ENCODE measurements around the gene LENG8. TPM values are rescaled to one million over a fixed set of nuclear protein-coding genes. Genes with fewer than 3 reads are reported as not detected.

LENG8 gene
- total and polyA plus RNA-seq, 2 of the 13 experiments (the other 11 are each of a cell fraction or from before 2014, with no cell fraction given) = 14.3 to 41.9 TPM

- peak; percentile 96 for DNase-seq (ENCODE audit: low spot score)
- H3K4me2 ChIP-seq (ENCODE audit: low read depth, low read length) = peak overlapping the region; percentile 94
- H3K79me2 ChIP-seq (ENCODE audit: insufficient read depth, low read length) = peaks cover 10% of the 10 kb centered on the region
- ChIA-PET CTCF (ENCODE audit: low intra/inter-chr PET ratio, low total read pairs) (no interaction called here), POLR2A (interaction anchor here (0.9 to 3.5 kb wide), 9 partner anchors 9 to 327 kb away, joined by 3 to 67 read pairs (median 10); partner anchors contain the start of genes CDC42EP5, CNOT3, LENG8 and MBOAT7)
- peaks cover 21% of the 10 kb centered on the region for H3K4me1 ChIP-seq (ENCODE audit: insufficient read depth, low read length)
- in situ Hi-C loops (cut with HindIII; ENCODE audit: extremely low pct_ligation_motif_present, low pct_unique_long_range_greater_than_20kb) = no loop called here
- no peak for FAIRE-seq
- intact Hi-C loops (cut with micrococcal nuclease; ENCODE audit: unreplicated experiment) = no loop called here
- peak overlapping the region; percentile 96 for H3K27ac ChIP-seq (ENCODE audit: extremely low read length, insufficient read depth, low read length)
- peaks cover under 1% of the 10 kb centered on the region; the same call in 1 of the 2 replicates for H4K20me1 ChIP-seq (ENCODE audit: insufficient read depth, low read length)
- no TSS peak for BruUV-seq (replicated peaks)
- H3K4me3 ChIP-seq (replicated peaks in 1 of 3; ENCODE audit: insufficient read depth in 1 of 3, low read depth in 2 of 3, low read length in 3 of 3) = peak overlapping the region; percentile 72 to 80 (median 77)
- no peak overlapping the region for H2AFZ ChIP-seq (ENCODE audit: low read length)
- H3K36me3 ChIP-seq (replicated peaks in 1 of 2; ENCODE audit: control insufficient read depth in 1 of 2, insufficient read depth in 2 of 2, low read length in 2 of 2) = peaks cover 7 to 16% of the 10 kb centered on the region in 2 experiments; a peak in 3 of 5 replicates
- H3K9ac ChIP-seq (ENCODE audit: insufficient read depth, low read depth, low read length) = peak overlapping the region; percentile 80
- no peaks in the 10 kb centered on the region for H3K9me3 ChIP-seq (ENCODE audit: low read length)
- WGBS (ENCODE audit: low lambda C conversion rate) = 2% methylated on average over 21 of the region's 26 CpGs
- no peaks in the 10 kb centered on the region for H3K27me3 ChIP-seq (ENCODE audit: control insufficient read depth in 1 of 2, insufficient read depth in 2 of 2, low read length in 2 of 2)
- ATAC-seq = peak; percentile 66
- no peak for TF ChIP-seq SOX13 (IDR thresholded peaks at IDR 0.05)
- no peak for TF ChIP-seq SOX13 (CRISPR knock-in tag; conservative IDR thresholded peaks at IDR 0.05 in 1 of 2, IDR thresholded peaks at IDR 0.05 in 1 of 2)
- TF ChIP-seq MIER3 (CRISPR knock-in tag; IDR thresholded peaks at IDR 0.05; ENCODE audit: borderline replicate concordance) = no peak
- no peak for TF ChIP-seq ZNF382 (CRISPR knock-in tag; IDR thresholded peaks at IDR 0.05; ENCODE audit: borderline replicate concordance)
- TF ChIP-seq, protein P1, sequence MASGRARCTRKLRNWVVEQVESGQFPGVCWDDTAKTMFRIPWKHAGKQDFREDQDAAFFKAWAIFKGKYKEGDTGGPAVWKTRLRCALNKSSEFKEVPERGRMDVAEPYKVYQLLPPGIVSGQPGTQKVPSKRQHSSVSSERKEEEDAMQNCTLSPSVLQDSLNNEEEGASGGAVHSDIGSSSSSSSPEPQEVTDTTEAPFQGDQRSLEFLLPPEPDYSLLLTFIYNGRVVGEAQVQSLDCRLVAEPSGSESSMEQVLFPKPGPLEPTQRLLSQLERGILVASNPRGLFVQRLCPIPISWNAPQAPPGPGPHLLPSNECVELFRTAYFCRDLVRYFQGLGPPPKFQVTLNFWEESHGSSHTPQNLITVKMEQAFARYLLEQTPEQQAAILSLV (CRISPR knock-in tag; IDR thresholded peaks at IDR 0.05; ENCODE audit: borderline replicate concordance) = no peak
- no peak for TF ChIP-seq NFATC3 (CRISPR knock-in tag; IDR thresholded peaks at IDR 0.05)
- TF ChIP-seq ZNF367 (CRISPR knock-in tag; IDR thresholded peaks at IDR 0.05; ENCODE audit: borderline replicate concordance) = no peak
- TF ChIP-seq RBM39 (IDR thresholded peaks at IDR 0.05; ENCODE audit: low read depth, low read length, poor library complexity, severe bottlenecking) = no peak
- TF ChIP-seq SRSF1 (optimal IDR thresholded peaks at IDR 0.05; ENCODE audit: low read depth, low read length) = peak; percentile 78
- no peak for TF ChIP-seq ZZZ3 (CRISPR knock-in tag; IDR thresholded peaks at IDR 0.05; ENCODE audit: borderline replicate concordance)
- TF ChIP-seq ZNF816 (CRISPR knock-in tag; IDR thresholded peaks at IDR 0.05; ENCODE audit: borderline replicate concordance) = no peak
- TF ChIP-seq GPN1 (CRISPR knock-in tag; IDR thresholded peaks at IDR 0.05; ENCODE audit: borderline replicate concordance) = no peak
- TF ChIP-seq ZNF781 (CRISPR knock-in tag; IDR thresholded peaks at IDR 0.05; ENCODE audit: borderline replicate concordance, not compliant biosample characterization) = no peak
- no peak for TF ChIP-seq PPARG (CRISPR knock-in tag; conservative IDR thresholded peaks at IDR 0.05)
- TF ChIP-seq, protein P2, sequence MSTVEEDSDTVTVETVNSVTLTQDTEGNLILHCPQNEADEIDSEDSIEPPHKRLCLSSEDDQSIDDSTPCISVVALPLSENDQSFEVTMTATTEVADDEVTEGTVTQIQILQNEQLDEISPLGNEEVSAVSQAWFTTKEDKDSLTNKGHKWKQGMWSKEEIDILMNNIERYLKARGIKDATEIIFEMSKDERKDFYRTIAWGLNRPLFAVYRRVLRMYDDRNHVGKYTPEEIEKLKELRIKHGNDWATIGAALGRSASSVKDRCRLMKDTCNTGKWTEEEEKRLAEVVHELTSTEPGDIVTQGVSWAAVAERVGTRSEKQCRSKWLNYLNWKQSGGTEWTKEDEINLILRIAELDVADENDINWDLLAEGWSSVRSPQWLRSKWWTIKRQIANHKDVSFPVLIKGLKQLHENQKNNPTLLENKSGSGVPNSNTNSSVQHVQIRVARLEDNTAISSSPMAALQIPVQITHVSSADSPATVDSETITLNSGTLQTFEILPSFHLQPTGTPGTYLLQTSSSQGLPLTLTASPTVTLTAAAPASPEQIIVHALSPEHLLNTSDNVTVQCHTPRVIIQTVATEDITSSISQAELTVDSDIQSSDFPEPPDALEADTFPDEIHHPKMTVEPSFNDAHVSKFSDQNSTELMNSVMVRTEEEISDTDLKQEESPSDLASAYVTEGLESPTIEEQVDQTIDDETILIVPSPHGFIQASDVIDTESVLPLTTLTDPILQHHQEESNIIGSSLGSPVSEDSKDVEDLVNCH (CRISPR knock-in tag; IDR thresholded peaks at IDR 0.05) = no peak
- no peak for TF ChIP-seq ZNF777 (CRISPR knock-in tag; IDR thresholded peaks at IDR 0.05)
- TF ChIP-seq DR1 (CRISPR knock-in tag; IDR thresholded peaks at IDR 0.05) = no peak; the same call in 1 of the 2 replicates
- no peak for TF ChIP-seq RAD51 (IDR thresholded peaks at IDR 0.05; ENCODE audit: borderline replicate concordance)
- no peak for TF ChIP-seq ZKSCAN8 (CRISPR knock-in tag; IDR thresholded peaks at IDR 0.05; ENCODE audit: borderline replicate concordance)
- TF ChIP-seq SSRP1 (CRISPR knock-in tag; IDR thresholded peaks at IDR 0.05) = no peak
- no peak for TF ChIP-seq ATF7 (IDR thresholded peaks at IDR 0.05)
- no peak for TF ChIP-seq ATF7 (CRISPR knock-in tag; IDR thresholded peaks at IDR 0.05)
- TF ChIP-seq CENPT (CRISPR knock-in tag; IDR thresholded peaks at IDR 0.05; ENCODE audit: low read depth) = no peak
Measured at GRCh38 chr19:54464044-54464629, 15.1 kb downstream of the LENG8 start.

Measured in HepG2 (cell line).